ENCODE measurements around the gene RAB1B.

DNA sequence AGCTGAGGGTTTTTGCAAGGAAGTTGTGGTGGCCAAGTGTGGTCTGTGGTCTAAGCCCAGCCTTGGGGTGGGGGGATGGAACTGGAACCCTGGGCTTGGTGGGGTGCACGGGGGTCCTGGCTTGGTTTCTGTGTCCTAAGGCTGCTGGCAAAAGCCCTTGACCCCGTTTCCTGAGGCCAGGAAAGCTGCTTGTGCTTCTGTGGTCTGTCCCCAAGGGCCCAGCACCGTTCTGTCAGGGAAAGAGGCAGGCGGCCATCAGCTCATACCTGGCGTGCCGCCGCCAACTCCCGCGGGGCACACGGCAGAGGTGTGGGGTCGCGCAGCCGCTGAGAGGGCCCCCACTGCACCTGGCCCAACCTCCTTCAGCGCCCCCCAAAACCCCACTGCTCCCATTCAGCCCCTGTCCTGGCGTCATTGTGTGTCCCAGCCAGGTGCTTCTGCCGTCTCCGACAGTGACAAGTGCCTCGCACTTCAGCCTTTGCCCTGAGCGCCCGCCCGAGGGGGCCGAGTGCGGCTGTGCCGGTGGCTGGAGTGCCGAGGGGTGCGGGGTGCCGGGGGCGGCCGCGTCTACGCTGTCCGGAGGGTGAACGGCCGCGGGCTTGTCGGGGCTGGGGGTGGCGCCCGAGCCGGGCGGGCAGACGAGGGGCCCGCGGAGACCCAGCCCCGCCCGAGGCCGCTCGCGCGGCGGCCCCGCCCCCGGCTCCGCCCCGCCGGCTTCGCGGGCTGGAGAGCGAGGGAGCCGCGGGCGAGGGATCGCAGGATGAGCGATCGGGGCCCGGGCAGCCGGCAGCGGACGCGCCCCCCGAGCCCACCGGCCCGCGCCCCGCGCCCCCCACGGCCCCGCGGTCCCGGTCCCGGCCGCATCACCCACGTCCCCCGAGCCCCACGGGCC, 9.3 kb downstream of the RAB1B start, which contains the start of gene CNIH2:
- TF ChIP-seq, protein P1, sequence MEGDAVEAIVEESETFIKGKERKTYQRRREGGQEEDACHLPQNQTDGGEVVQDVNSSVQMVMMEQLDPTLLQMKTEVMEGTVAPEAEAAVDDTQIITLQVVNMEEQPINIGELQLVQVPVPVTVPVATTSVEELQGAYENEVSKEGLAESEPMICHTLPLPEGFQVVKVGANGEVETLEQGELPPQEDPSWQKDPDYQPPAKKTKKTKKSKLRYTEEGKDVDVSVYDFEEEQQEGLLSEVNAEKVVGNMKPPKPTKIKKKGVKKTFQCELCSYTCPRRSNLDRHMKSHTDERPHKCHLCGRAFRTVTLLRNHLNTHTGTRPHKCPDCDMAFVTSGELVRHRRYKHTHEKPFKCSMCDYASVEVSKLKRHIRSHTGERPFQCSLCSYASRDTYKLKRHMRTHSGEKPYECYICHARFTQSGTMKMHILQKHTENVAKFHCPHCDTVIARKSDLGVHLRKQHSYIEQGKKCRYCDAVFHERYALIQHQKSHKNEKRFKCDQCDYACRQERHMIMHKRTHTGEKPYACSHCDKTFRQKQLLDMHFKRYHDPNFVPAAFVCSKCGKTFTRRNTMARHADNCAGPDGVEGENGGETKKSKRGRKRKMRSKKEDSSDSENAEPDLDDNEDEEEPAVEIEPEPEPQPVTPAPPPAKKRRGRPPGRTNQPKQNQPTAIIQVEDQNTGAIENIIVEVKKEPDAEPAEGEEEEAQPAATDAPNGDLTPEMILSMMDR (conservative IDR thresholded peaks at IDR 0.05 in 1 of 2, IDR thresholded peaks at IDR 0.05 in 1 of 2; ENCODE audit: extremely low read depth in 1 of 2, insufficient read depth in 1 of 2, low read depth in 1 of 2, low read length in 2 of 2) = no peak
- no peak for TF ChIP-seq EZH2 (IDR thresholded peaks at IDR 0.05; ENCODE audit: borderline replicate concordance, low read length)
